HepG2 (cell line): ENCODE measurements around the gene AGBL1. TPM values are rescaled to one million over a fixed set of nuclear protein-coding genes. Genes with fewer than 3 reads are reported as not detected.

Experiments
- ATAC-seq: fragments of 200-7000 bp; cut with Tn5 transposase; 3 replicates; pipeline ENCODE4 v1.9.1; 2020; ENCODE audit warnings: mild to moderate bottlenecking, moderate library complexity
- BruUV-seq: library from RNA; stranded (reverse); fragments of 400-500 nt; replicated peaks from 2 replicates; lab custom pipeline; 2021; lab: Mats Ljungman, UMichigan
- CTCF ChIA-PET: fragments of 300-600 bp; formaldehyde crosslinking; extraction: SDS; loops from one replicate; lab custom pipeline; 2021; ENCODE audit warnings: low total read pairs, inconsistent platforms, low intra/inter-chr PET ratio; lab: Yijun Ruan, JAX
- POLR2A ChIA-PET: fragments of 350-600 bp; sonication (Branson Sonifier 250); formaldehyde crosslinking; loops from one replicate; lab custom pipeline; 2020; ENCODE audit warnings: antibody characterized with exemption, inconsistent platforms; lab: Yijun Ruan, JAX
- DNase-seq: peaks from one replicate; pipeline ENCODE4 v3.0.0-alpha.2; 2015; ENCODE audit warnings: low spot score
- FAIRE-seq: peaks from 3 replicates; lab custom pipeline; 2011; peaks lifted over from hg19 to GRCh38; lab: Jason Lieb, UNC
- H2AFZ ChIP-seq: one replicate; pipeline ENCODE4 v1.6.1; 2011; ENCODE audit warnings: low read length, inconsistent platforms
- H3K27ac ChIP-seq: fragments of 300-600 bp; 3 replicates; pipeline ENCODE4 v1.8.0; 2011; ENCODE audit warnings: mixed run types, mild to moderate bottlenecking, mixed read lengths, low read length, inconsistent platforms; ENCODE audit not compliant: insufficient read depth; ENCODE audit errors: extremely low read length
- H3K27me3 ChIP-seq, 2 experiments: fragments of 200-600 bp in 1 of 2; 2 replicates in 1 of 2; 3 replicates in 1 of 2; pipeline versions ENCODE4 v1.6.0 to v1.8.0; 2011; ENCODE audit warnings: low read length in 2 of 2, mild to moderate bottlenecking in 2 of 2, moderate library complexity in 2 of 2, inconsistent platforms in 1 of 2; ENCODE audit not compliant: insufficient read depth in 2 of 2, control insufficient read depth in 1 of 2
- H3K36me3 ChIP-seq, 2 experiments: fragments of 200-600 bp in 1 of 2; replicated peaks in 1 of 2; 2 replicates in 1 of 2; 3 replicates in 1 of 2; pipeline versions ENCODE4 v1.5.1 to v1.8.0; 2011; ENCODE audit warnings: low read length in 2 of 2, inconsistent platforms in 1 of 2; ENCODE audit not compliant: insufficient read depth in 2 of 2, control insufficient read depth in 1 of 2
- H3K4me1 ChIP-seq: 2 replicates; pipeline ENCODE4 v1.5.1; 2012; ENCODE audit warnings: low read length, inconsistent platforms; ENCODE audit not compliant: insufficient read depth
- H3K4me2 ChIP-seq: 2 replicates; pipeline ENCODE4 v1.6.0; 2011; ENCODE audit warnings: low read depth, low read length, inconsistent platforms
- H3K4me3 ChIP-seq, 3 experiments: fragments of 200-600 bp in 1 of 3; sonication (generic), shearing (Covaris generic) in 1 of 3; replicated peaks in 1 of 3; 2 replicates each; pipeline ENCODE4 v1.5.1; 2011 to 2016; ENCODE audit warnings: low read length in 3 of 3, inconsistent platforms in 2 of 3, low read depth in 2 of 3, mild to moderate bottlenecking in 2 of 3, control low read depth in 1 of 3, mixed read lengths in 1 of 3; ENCODE audit not compliant: insufficient read depth in 1 of 3
- H3K79me2 ChIP-seq: one replicate; pipeline ENCODE4 v1.6.1; 2011; ENCODE audit warnings: low read length, inconsistent platforms; ENCODE audit not compliant: insufficient read depth
- H3K9ac ChIP-seq: 2 replicates; pipeline ENCODE4 v1.6.0; 2011; ENCODE audit warnings: mild to moderate bottlenecking, low read depth, low read length, inconsistent platforms; ENCODE audit not compliant: insufficient read depth
- H3K9me3 ChIP-seq: 2 replicates; pipeline ENCODE4 v1.5.1; 2012; ENCODE audit warnings: mild to moderate bottlenecking, low read length
- H4K20me1 ChIP-seq: 2 replicates; pipeline ENCODE4 v1.6.0; 2011; ENCODE audit warnings: inconsistent platforms, mild to moderate bottlenecking, low read length, moderate library complexity; ENCODE audit not compliant: insufficient read depth
- GATA4 ChIP-seq: sonication (generic); IDR thresholded peaks from 2 replicates; pipeline ENCODE4 v1.6.1; 2016; ENCODE audit warnings: antibody characterized with exemption, low read depth, borderline replicate concordance
- MATR3 ChIP-seq: sonication (generic); formaldehyde crosslinking; IDR thresholded peaks from 2 replicates; pipeline ENCODE4 v1.4.0; 2020; ENCODE audit warnings: missing genetic modification reagents
- MYNN ChIP-seq: sonication (generic); formaldehyde crosslinking; IDR thresholded peaks from 2 replicates; pipeline ENCODE4 v1.4.0; 2020; ENCODE audit warnings: mild to moderate bottlenecking, low read depth, missing genetic modification reagents
- NFRKB ChIP-seq: fragments of 450-650 bp; IDR thresholded peaks from 2 replicates; pipeline ENCODE4 v1.6.1; 2017
- RFXANK ChIP-seq: IDR thresholded peaks from 2 replicates; pipeline ENCODE4 v1.6.1; 2016
- SRSF9 ChIP-seq: fragments of 200-400 bp; formaldehyde crosslinking; IDR thresholded peaks from 2 replicates; pipeline ENCODE4 v1.6.1; 2018; ENCODE audit warnings: borderline replicate concordance, mild to moderate bottlenecking, low read depth, low read length; ENCODE audit not compliant: insufficient read depth, poor library complexity, severe bottlenecking
- UBTF ChIP-seq: sonication (generic); formaldehyde crosslinking; IDR thresholded peaks from 2 replicates; pipeline ENCODE4 v1.4.0; 2020; ENCODE audit warnings: mild to moderate bottlenecking, missing genetic modification reagents
- ZC3H13 ChIP-seq: sonication (generic); formaldehyde crosslinking; IDR thresholded peaks from 2 replicates; pipeline ENCODE4 v1.8.1; 2023; ENCODE audit warnings: mild to moderate bottlenecking, missing genetic modification reagents, moderate library complexity
- ZKSCAN1 ChIP-seq: fragments of 150-350 bp; IDR thresholded peaks from 2 replicates; pipeline ENCODE4 v1.6.1; 2014; ENCODE audit warnings: low read length
- ZNF556 ChIP-seq: sonication (generic); formaldehyde crosslinking; IDR thresholded peaks from 2 replicates; pipeline ENCODE4 v1.4.0; 2020; ENCODE audit warnings: mild to moderate bottlenecking, missing genetic modification reagents, borderline replicate concordance
- ZNF589 ChIP-seq: sonication (generic); formaldehyde crosslinking; conservative IDR thresholded peaks from 2 replicates; pipeline ENCODE4 v1.8.0; 2022; ENCODE audit warnings: mild to moderate bottlenecking, moderate library complexity, missing genetic modification reagents
- ZNF816 ChIP-seq: sonication (generic); formaldehyde crosslinking; IDR thresholded peaks from 2 replicates; pipeline ENCODE4 v1.8.0; 2022; ENCODE audit warnings: missing genetic modification reagents, mild to moderate bottlenecking, borderline replicate concordance
- ZSCAN29 ChIP-seq: sonication (generic); formaldehyde crosslinking; conservative IDR thresholded peaks from 2 replicates; pipeline ENCODE4 v1.4.0; 2020; ENCODE audit warnings: mild to moderate bottlenecking, missing genetic modification reagents
- WGBS: methylation state at CpG from one replicate; pipeline ENCODE4 v1.1.6; 2017; ENCODE audit warnings: low lambda C conversion rate; 5-methylcytosine and 5-hydroxymethylcytosine counted together
- in situ Hi-C: cut with HindIII; loops from 2 replicates; pipeline ENCODE4 v1.10.0; 2017; ENCODE audit warnings: low pct_unique_long_range_greater_than_20kb; ENCODE audit not compliant: extremely low pct_ligation_motif_present
- intact Hi-C: fragments of 100-400 bp; cut with micrococcal nuclease; formaldehyde crosslinking; loops from one replicate; pipeline ENCODE4 v1.10.0; 2022; ENCODE audit not compliant: unreplicated experiment
- polyA plus RNA-seq, 8 experiments: library from polyadenylated mRNA; depleted of rRNA in 3 of 8; stranded (reverse) in 7 of 8; unstranded in 1 of 8; fragments of >200 nt; fragmentation: Illumina TruSeq in 4 of 8; extraction: Trizol in 4 of 8; gene quantifications; 2 replicates each; pipeline versions ENCODE4 v1.2.1 to v1.2.3, GENCODE V29; 2011 to 2016; ENCODE audit warnings: low read depth in 4 of 8, missing spikeins in 1 of 8, mixed read lengths in 1 of 8; ENCODE audit not compliant: insufficient read depth in 1 of 8
- total RNA-seq, 5 experiments: library from RNA; depleted of rRNA; stranded (reverse); fragments of >200 nt; fragmentation: Illumina TruSeq; extraction: Trizol; gene quantifications; 2 replicates each; pipeline ENCODE4 v1.2.3, GENCODE V29; 2016; ENCODE audit warnings: low read depth in 1 of 5
- TF ChIP-seq, protein P1 (sequence below): sonication (generic); formaldehyde crosslinking; IDR thresholded peaks from 2 replicates; pipeline ENCODE4 v1.8.0; 2022; ENCODE audit warnings: mild to moderate bottlenecking, missing genetic modification reagents, moderate library complexity
- TF ChIP-seq, protein P2 (sequence below): sonication (generic); formaldehyde crosslinking; IDR thresholded peaks from 2 replicates; pipeline ENCODE4 v1.8.1; 2022; ENCODE audit warnings: mild to moderate bottlenecking, missing genetic modification reagents
- TF ChIP-seq, protein P3 (sequence below): sonication (generic); formaldehyde crosslinking; IDR thresholded peaks from 2 replicates; pipeline ENCODE4 v1.4.0; 2020; ENCODE audit warnings: missing genetic modification reagents, low read depth, mild to moderate bottlenecking, borderline replicate concordance

Gene AGBL1
- total and polyA plus RNA-seq, 2 of the 13 experiments (the other 11 are each of a cell fraction or from before 2014, with no cell fraction given) = 0.01 TPM; not detected in 1

GRCh38 chr15:86689006-86689405, 609.3 kb downstream of the AGBL1 start:
- H3K4me2 ChIP-seq = no peak overlapping the region
- H3K9ac ChIP-seq = no peak overlapping the region
- H3K9me3 ChIP-seq = peaks cover 74% of the 10 kb centered on the region
- no peaks in the 10 kb centered on the region for H4K20me1 ChIP-seq
- H3K27ac ChIP-seq = no peak overlapping the region
- WGBS = 16% methylated on average over 4 of the region's 4 CpGs
- no peaks in the 10 kb centered on the region; a peak in 1 of 5 replicates for H3K27me3 ChIP-seq
- in situ Hi-C loops (no loop called here), intact Hi-C loops (no loop called here)
- no peaks in the 10 kb centered on the region for H3K36me3 ChIP-seq
- FAIRE-seq = no peak
- no TSS peak for BruUV-seq
- H3K79me2 ChIP-seq = no peaks in the 10 kb centered on the region
- DNase-seq = no peak
- POLR2A ChIA-PET = no interaction called here
- TF ChIP-seq ZNF816 (no peak), MATR3 (no peak), ZNF556 (CRISPR knock-in tag) (no peak), NFRKB (no peak), GATA4 (no peak), ZKSCAN1 (no peak), ZNF589 (CRISPR knock-in tag) (no peak), ZSCAN29 (CRISPR knock-in tag) (no peak), RFXANK (CRISPR knock-in tag) (no peak), SRSF9 (no peak), ZC3H13 (CRISPR knock-in tag) (no peak), MYNN (CRISPR knock-in tag) (no peak), UBTF (CRISPR knock-in tag) (no peak)
- TF ChIP-seq, protein P1, sequence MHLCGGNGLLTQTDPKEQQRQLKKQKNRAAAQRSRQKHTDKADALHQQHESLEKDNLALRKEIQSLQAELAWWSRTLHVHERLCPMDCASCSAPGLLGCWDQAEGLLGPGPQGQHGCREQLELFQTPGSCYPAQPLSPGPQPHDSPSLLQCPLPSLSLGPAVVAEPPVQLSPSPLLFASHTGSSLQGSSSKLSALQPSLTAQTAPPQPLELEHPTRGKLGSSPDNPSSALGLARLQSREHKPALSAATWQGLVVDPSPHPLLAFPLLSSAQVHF = no peak
- TF ChIP-seq, protein P2, sequence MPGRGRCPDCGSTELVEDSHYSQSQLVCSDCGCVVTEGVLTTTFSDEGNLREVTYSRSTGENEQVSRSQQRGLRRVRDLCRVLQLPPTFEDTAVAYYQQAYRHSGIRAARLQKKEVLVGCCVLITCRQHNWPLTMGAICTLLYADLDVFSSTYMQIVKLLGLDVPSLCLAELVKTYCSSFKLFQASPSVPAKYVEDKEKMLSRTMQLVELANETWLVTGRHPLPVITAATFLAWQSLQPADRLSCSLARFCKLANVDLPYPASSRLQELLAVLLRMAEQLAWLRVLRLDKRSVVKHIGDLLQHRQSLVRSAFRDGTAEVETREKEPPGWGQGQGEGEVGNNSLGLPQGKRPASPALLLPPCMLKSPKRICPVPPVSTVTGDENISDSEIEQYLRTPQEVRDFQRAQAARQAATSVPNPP (CRISPR knock-in tag) = no peak
- TF ChIP-seq, protein P3, sequence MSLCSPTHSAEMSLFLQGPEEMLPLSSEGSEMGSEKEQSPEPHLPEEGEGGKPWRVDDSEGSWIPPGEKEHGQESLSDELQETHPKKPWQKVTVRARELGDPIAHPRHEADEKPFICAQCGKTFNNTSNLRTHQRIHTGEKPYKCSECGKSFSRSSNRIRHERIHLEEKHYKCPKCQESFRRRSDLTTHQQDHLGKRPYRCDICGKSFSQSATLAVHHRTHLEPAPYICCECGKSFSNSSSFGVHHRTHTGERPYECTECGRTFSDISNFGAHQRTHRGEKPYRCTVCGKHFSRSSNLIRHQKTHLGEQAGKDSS (CRISPR knock-in tag) = no peak
- H3K4me1 ChIP-seq = no peaks in the 10 kb centered on the region
- no peak for ATAC-seq
- no peak overlapping the region for H2AFZ ChIP-seq
- CTCF ChIA-PET = no interaction called here
- H3K4me3 ChIP-seq = no peak overlapping the region
